Osteoblast (primary cell): Measurements from ENCODE around the gene NR1H4. TPM values are rescaled to one million over a fixed set of nuclear protein-coding genes. Genes with fewer than 3 reads are reported as not detected.
"Not testable (repeated sequence)": the region's sequence is repeated elsewhere in the genome, so short reads cannot be mapped to it uniquely, and the experiment has no call there.

Source experiments
- DNase-seq: peaks from one replicate; pipeline ENCODE4 v3.0.0; 2011; ENCODE audit warnings: low spot score, mixed read lengths; ENCODE audit not compliant: insufficient read length; ENCODE audit errors: missing footprints
- H2AFZ ChIP-seq: 2 replicates; pipeline ENCODE4 v1.6.0; 2011; ENCODE audit warnings: mild to moderate bottlenecking, low read length
- H3K27ac ChIP-seq: 2 replicates; pipeline ENCODE4 v1.5.1; 2011; ENCODE audit warnings: mild to moderate bottlenecking, low read depth, low read length, moderate library complexity
- H3K27me3 ChIP-seq: 2 replicates; pipeline ENCODE4 v1.6.0; 2012; ENCODE audit warnings: mild to moderate bottlenecking, control low read depth, inconsistent platforms, low read length, moderate library complexity; ENCODE audit not compliant: insufficient read depth
- H3K36me3 ChIP-seq: 2 replicates; pipeline ENCODE4 v1.5.1; 2011; ENCODE audit warnings: mild to moderate bottlenecking, low read length, control low read depth, moderate library complexity; ENCODE audit not compliant: insufficient read depth
- H3K4me1 ChIP-seq: 2 replicates; pipeline ENCODE4 v1.5.1; 2011; ENCODE audit warnings: mild to moderate bottlenecking, low read length, control low read depth, moderate library complexity; ENCODE audit not compliant: insufficient read depth
- H3K4me2 ChIP-seq: 2 replicates; pipeline ENCODE4 v1.6.0; 2011; ENCODE audit warnings: mild to moderate bottlenecking, low read length; ENCODE audit not compliant: insufficient read depth
- H3K4me3 ChIP-seq: fragments of 200-600 bp; sonication (generic); 3 replicates; pipeline ENCODE4 v1.5.1; 2012; ENCODE audit warnings: mild to moderate bottlenecking, low read length, inconsistent platforms; ENCODE audit not compliant: insufficient read depth
- H3K79me2 ChIP-seq: 2 replicates; pipeline ENCODE4 v1.6.0; 2012; ENCODE audit warnings: mild to moderate bottlenecking, low read length, control low read depth, inconsistent platforms; ENCODE audit not compliant: insufficient read depth
- H3K9me3 ChIP-seq: 2 replicates; pipeline ENCODE4 v1.5.1; 2011; ENCODE audit warnings: low read depth, low read length, control low read depth
- H4K20me1 ChIP-seq: 2 replicates; pipeline ENCODE4 v1.6.0; 2012; ENCODE audit warnings: mild to moderate bottlenecking, low read length, control low read depth; ENCODE audit not compliant: insufficient read depth
- CTCF ChIP-seq: IDR thresholded peaks from 2 replicates; pipeline ENCODE4 v1.5.1; 2011; ENCODE audit warnings: mild to moderate bottlenecking, low read depth, low read length, moderate library complexity; ENCODE audit errors: extremely low read depth
- total RNA-seq: library from RNA; depleted of rRNA; stranded (reverse); fragments of >200 nt; gene quantifications from 2 replicates; pipeline ENCODE4 v1.2.3, GENCODE V29; 2012

NR1H4 gene
- not detected in 2 replicates for total RNA-seq

- Histone ChIP-seq H3K27me3 (no peaks in the 10 kb centered on the region), H3K4me1 (no peaks in the 10 kb centered on the region), H2AFZ (no peak within 1 kb of the TSS), H3K4me3 (no peak within 1 kb of the TSS), H3K36me3 (no peaks in the 10 kb centered on the region), H3K4me2 (no peak within 1 kb of the TSS), H4K20me1 (no peaks in the 10 kb centered on the region), H3K27ac (no peak within 1 kb of the TSS), H3K9me3 (no peaks in the 10 kb centered on the region), H3K79me2 (no peaks in the 10 kb centered on the region)
- DNase-seq: peak; percentile 75
- TF ChIP-seq CTCF: no peak
Measured at GRCh38 chr12:100473716-100474150, at the start of gene NR1H4. TSS of gene NR1H4 (plus strand) at chr12:100473866. CDS start at chr12:100493324, 19,458 bp downstream.

GRCh38 chr12:100426145-100426544, 47.5 kb upstream of the NR1H4 start:
- no peaks in the 10 kb centered on the region for H3K27me3 ChIP-seq
- H3K4me3 ChIP-seq: no peak overlapping the region
- no peak overlapping the region for H3K4me2 ChIP-seq
- H4K20me1 ChIP-seq: no peaks in the 10 kb centered on the region
- no peaks in the 10 kb centered on the region for H3K79me2 ChIP-seq
- TF ChIP-seq CTCF: no peak
- no peak overlapping the region for H2AFZ ChIP-seq
- no peaks in the 10 kb centered on the region for H3K36me3 ChIP-seq
- H3K27ac ChIP-seq: no peak overlapping the region
- no peaks in the 10 kb centered on the region for H3K9me3 ChIP-seq
- DNase-seq: no peak
- H3K4me1 ChIP-seq: peaks cover 6% of the 10 kb centered on the region

GRCh38 chr12:100427078-100427477, 46.6 kb upstream of the NR1H4 start:
- Histone ChIP-seq H3K4me1 (peaks cover 6% of the 10 kb centered on the region), H3K4me3 (no peak overlapping the region), H3K27ac (no peak overlapping the region), H3K4me2 (no peak overlapping the region), H3K9me3 (no peaks in the 10 kb centered on the region), H3K27me3 (no peaks in the 10 kb centered on the region), H4K20me1 (no peaks in the 10 kb centered on the region), H3K36me3 (no peaks in the 10 kb centered on the region), H3K79me2 (no peaks in the 10 kb centered on the region), H2AFZ (no peak overlapping the region)
- peak; percentile 87 for DNase-seq
- TF ChIP-seq CTCF: no peak

GRCh38 chr12:100430251-100430650, 43.4 kb upstream of the NR1H4 start:
- not testable (repeated sequence) for H3K4me2 ChIP-seq, H3K36me3 ChIP-seq, H2AFZ ChIP-seq, DNase-seq, H3K9me3 ChIP-seq, H3K27me3 ChIP-seq, H3K79me2 ChIP-seq, H3K27ac ChIP-seq, H4K20me1 ChIP-seq, H3K4me3 ChIP-seq, H3K4me1 ChIP-seq

GRCh38 chr12:100433701-100434100, 40.0 kb upstream of the NR1H4 start:
- Histone ChIP-seq H3K9me3 (no peaks in the 10 kb centered on the region), H2AFZ (no peak overlapping the region), H3K4me3 (no peak overlapping the region), H3K27ac (no peak overlapping the region), H3K4me1 (no peaks in the 10 kb centered on the region), H3K4me2 (no peak overlapping the region), H3K79me2 (no peaks in the 10 kb centered on the region), H3K27me3 (no peaks in the 10 kb centered on the region), H3K36me3 (no peaks in the 10 kb centered on the region), H4K20me1 (no peaks in the 10 kb centered on the region)
- no peak for DNase-seq
- TF ChIP-seq CTCF: no peak
